Endothelial cell of umbilical vein (primary cell): ENCODE data around the gene NLGN4Y. TPM values are rescaled to one million over a fixed set of nuclear protein-coding genes. Genes with fewer than 3 reads are reported as not detected.

ENCODE experiments used
- BruUV-seq: library from RNA; stranded (reverse); fragments of 400-500 nt; replicated peaks from 2 replicates; lab custom pipeline; 2021; lab: Mats Ljungman, UMichigan
- CTCF ChIA-PET: fragments of 300-600, 350-600 bp; sonication (Branson Sonifier 250); formaldehyde crosslinking; loops from one replicate; lab custom pipeline; 2021; ENCODE audit warnings: antibody characterized with exemption, inconsistent platforms; lab: Charles Lee
- POLR2A ChIA-PET: fragments of 300-600, 350-600 bp; sonication (Branson Sonifier 250); formaldehyde crosslinking; loops from one replicate; lab custom pipeline; 2021; ENCODE audit warnings: antibody characterized with exemption, inconsistent platforms; lab: Charles Lee
- DNase-seq: peaks from one replicate; pipeline ENCODE4 v3.0.0-alpha.2; 2011; ENCODE audit warnings: low read depth, low spot score
- FAIRE-seq: peaks from 2 replicates; lab custom pipeline; 2011; peaks lifted over from hg19 to GRCh38; lab: Jason Lieb, UNC
- H2AFZ ChIP-seq: 2 replicates; pipeline ENCODE4 v1.6.0; 2012; ENCODE audit warnings: low read depth, low read length, control low read depth, inconsistent platforms
- H3K27ac ChIP-seq: 2 replicates; pipeline ENCODE4 v1.5.1; 2011; ENCODE audit warnings: low read depth, mild to moderate bottlenecking, control low read depth, low read length, moderate library complexity; ENCODE audit not compliant: insufficient read depth
- H3K27me3 ChIP-seq, 2 experiments: 2 replicates each; pipeline versions ENCODE4 v1.6.0 to v1.6.1; 2011; ENCODE audit warnings: low read length in 2 of 2, mixed read lengths in 1 of 2; ENCODE audit not compliant: control insufficient read depth in 2 of 2, insufficient read depth in 2 of 2
- H3K36me3 ChIP-seq, 2 experiments: 2 replicates in 1 of 2; 3 replicates in 1 of 2; pipeline ENCODE4 v1.5.1; 2011; ENCODE audit warnings: low read length in 2 of 2, mild to moderate bottlenecking in 1 of 2, moderate library complexity in 1 of 2; ENCODE audit not compliant: control insufficient read depth in 2 of 2, insufficient read depth in 2 of 2; ENCODE audit errors: extremely low read depth in 1 of 2
- H3K4me1 ChIP-seq: 3 replicates; pipeline ENCODE4 v1.5.1; 2011; ENCODE audit warnings: mild to moderate bottlenecking, low read length; ENCODE audit not compliant: control insufficient read depth, insufficient read depth; ENCODE audit errors: extremely low read depth
- H3K4me2 ChIP-seq: 2 replicates; pipeline ENCODE4 v1.6.1; 2011; ENCODE audit warnings: low read length, control low read depth, mixed read lengths; ENCODE audit not compliant: insufficient read depth
- H3K4me3 ChIP-seq, 3 experiments: fragments of 200-600 bp in 1 of 3; sonication (generic), shearing (Covaris generic) in 1 of 3; replicated peaks in 1 of 3; 2 replicates each; pipeline ENCODE4 v1.5.1; 2011 to 2016; ENCODE audit warnings: control low read depth in 3 of 3, low read length in 3 of 3, mild to moderate bottlenecking in 2 of 3, inconsistent platforms in 1 of 3, low read depth in 1 of 3, moderate library complexity in 1 of 3; ENCODE audit not compliant: insufficient read depth in 1 of 3
- H3K79me2 ChIP-seq: 2 replicates; pipeline ENCODE4 v1.6.0; 2012; ENCODE audit warnings: low read length, inconsistent platforms; ENCODE audit not compliant: control insufficient read depth, insufficient read depth
- H3K9ac ChIP-seq: replicated peaks from 2 replicates; pipeline ENCODE3; 2011; ENCODE audit warnings: low read length, control low read depth; ENCODE audit not compliant: insufficient read depth; ENCODE audit errors: extremely low read depth
- H3K9me1 ChIP-seq: replicated peaks from 3 replicates; pipeline ENCODE4 v1.6.0; 2011; ENCODE audit warnings: mild to moderate bottlenecking, low read length; ENCODE audit not compliant: control insufficient read depth, insufficient read depth; ENCODE audit errors: extremely low read depth
- H3K9me3 ChIP-seq: replicated peaks from 2 replicates; pipeline ENCODE4 v1.5.1; 2012; ENCODE audit warnings: low read length, inconsistent platforms; ENCODE audit not compliant: control insufficient read depth, insufficient read depth
- H4K20me1 ChIP-seq: replicated peaks from 2 replicates; pipeline ENCODE3; 2011; ENCODE audit warnings: mild to moderate bottlenecking, low read length; ENCODE audit not compliant: control insufficient read depth, insufficient read depth; ENCODE audit errors: extremely low read depth
- EZH2 ChIP-seq: IDR thresholded peaks from 2 replicates; pipeline ENCODE4 v1.6.1; 2012; ENCODE audit warnings: borderline replicate concordance, low read depth, mild to moderate bottlenecking, moderate library complexity, low read length, inconsistent platforms; ENCODE audit not compliant: severe bottlenecking
- FOS ChIP-seq: IDR thresholded peaks from 2 replicates; pipeline ENCODE4 v1.6.1; 2011; ENCODE audit warnings: mild to moderate bottlenecking, low read length, moderate library complexity, borderline replicate concordance; ENCODE audit not compliant: insufficient read depth
- GATA2 ChIP-seq: IDR thresholded peaks from 2 replicates; pipeline ENCODE4 v1.7.0; 2011; ENCODE audit warnings: low read depth, mild to moderate bottlenecking, moderate library complexity, mixed read lengths, low read length; ENCODE audit not compliant: insufficient read length, insufficient read depth
- JUN ChIP-seq: IDR thresholded peaks from 2 replicates; pipeline ENCODE4 v1.6.1; 2011; ENCODE audit warnings: borderline replicate concordance, low read depth; ENCODE audit not compliant: insufficient read length, insufficient read depth
- MYC ChIP-seq: IDR thresholded peaks from one replicate; pipeline ENCODE4 v1.6.1; 2011; ENCODE audit warnings: mild to moderate bottlenecking, low read depth, low read length
- POLR2A ChIP-seq: IDR thresholded peaks from 2 replicates; pipeline ENCODE4 v1.6.1; 2012; ENCODE audit warnings: low read depth, mild to moderate bottlenecking, control low read depth, low read length
- POLR2AphosphoS5 ChIP-seq: IDR thresholded peaks from 2 replicates; pipeline ENCODE4 v1.6.1; 2012; ENCODE audit warnings: low read depth, mild to moderate bottlenecking, control low read depth, low read length, moderate library complexity; ENCODE audit not compliant: insufficient read depth
- dilution Hi-C: fragments of 300-500 bp; cut with MboI; formaldehyde crosslinking; loops from one replicate; pipeline ENCODE4 v1.15.0; 2019; ENCODE audit warnings: low sequenced_read_pairs; ENCODE audit not compliant: extremely low pct_ligation_motif_present
- intact Hi-C: fragments of 100-400 bp; cut with micrococcal nuclease; formaldehyde crosslinking; loops from one replicate; pipeline ENCODE4 v1.10.0; 2022
- polyA plus RNA-seq, 4 experiments: library from polyadenylated mRNA; depleted of rRNA in 3 of 4; stranded (reverse) in 3 of 4; unstranded in 1 of 4; fragments of >200 nt; gene quantifications; 2 replicates each; pipeline versions ENCODE4 v1.2.1 to v1.2.3, GENCODE V29; 2011 to 2012; ENCODE audit warnings: missing spikeins in 1 of 4
- total RNA-seq: library from RNA; stranded (reverse); gene quantifications from 2 replicates; pipeline ENCODE4 v1.2.3, GENCODE V29; 2021
- TF ChIP-seq, protein P1 (sequence below): IDR thresholded peaks from 2 replicates; pipeline ENCODE4 v1.6.1; 2011; ENCODE audit not compliant: insufficient read depth, insufficient read length
- TF ChIP-seq, protein P2 (sequence below), 2 donors: IDR thresholded peaks; 1 replicate in 1 of 2; 2 replicates in 1 of 2; pipeline ENCODE4 v1.5.1; 2011; ENCODE audit warnings: low read length in 2 of 2, mild to moderate bottlenecking in 2 of 2, moderate library complexity in 2 of 2, control low read depth in 1 of 2, inconsistent platforms in 1 of 2, low read depth in 1 of 2; ENCODE audit not compliant: insufficient read depth in 1 of 2; ENCODE audit errors: extremely low read depth in 1 of 2

Gene NLGN4Y
- total and polyA plus RNA-seq, 2 donors (not counting 3 experiments of a cell fraction or from before 2014, with no cell fraction given) = 16.0 to 26.6 TPM

DNA sequence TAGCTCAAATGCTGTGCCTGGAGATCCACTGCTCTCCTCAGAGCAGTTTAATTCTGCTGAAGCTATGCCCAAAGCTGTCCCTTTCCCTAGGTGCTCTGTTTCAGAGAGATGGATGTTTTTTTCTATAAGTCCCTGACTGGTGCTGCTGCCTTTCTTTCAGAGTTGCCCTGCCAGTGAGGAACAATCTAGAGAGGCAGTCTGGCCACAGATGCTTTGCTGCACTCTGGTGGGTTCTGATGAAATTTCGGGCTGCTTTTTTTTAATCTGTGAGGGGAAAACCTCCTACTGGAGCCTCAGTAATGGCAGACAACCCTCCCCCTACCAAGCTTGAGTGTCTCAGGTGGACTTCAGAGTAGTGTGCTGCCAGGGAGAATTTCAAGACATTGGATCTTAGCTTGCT lies 93.3 kb downstream of the NLGN4Y start:
- no peaks in the 10 kb centered on the region for H3K36me3 ChIP-seq
- CTCF ChIA-PET = interaction anchor here (0.7 kb wide), 1 partner anchor 92 kb away, joined by 3 read pairs; no protein-coding TSS in a partner anchor
- POLR2A ChIA-PET = no interaction called here
- no peak for TF ChIP-seq JUN
- no peak for TF ChIP-seq POLR2AphosphoS5
- TF ChIP-seq EZH2 = no peak
- TF ChIP-seq, protein P1, sequence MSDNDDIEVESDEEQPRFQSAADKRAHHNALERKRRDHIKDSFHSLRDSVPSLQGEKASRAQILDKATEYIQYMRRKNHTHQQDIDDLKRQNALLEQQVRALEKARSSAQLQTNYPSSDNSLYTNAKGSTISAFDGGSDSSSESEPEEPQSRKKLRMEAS = no peak
- TF ChIP-seq, protein P2, sequence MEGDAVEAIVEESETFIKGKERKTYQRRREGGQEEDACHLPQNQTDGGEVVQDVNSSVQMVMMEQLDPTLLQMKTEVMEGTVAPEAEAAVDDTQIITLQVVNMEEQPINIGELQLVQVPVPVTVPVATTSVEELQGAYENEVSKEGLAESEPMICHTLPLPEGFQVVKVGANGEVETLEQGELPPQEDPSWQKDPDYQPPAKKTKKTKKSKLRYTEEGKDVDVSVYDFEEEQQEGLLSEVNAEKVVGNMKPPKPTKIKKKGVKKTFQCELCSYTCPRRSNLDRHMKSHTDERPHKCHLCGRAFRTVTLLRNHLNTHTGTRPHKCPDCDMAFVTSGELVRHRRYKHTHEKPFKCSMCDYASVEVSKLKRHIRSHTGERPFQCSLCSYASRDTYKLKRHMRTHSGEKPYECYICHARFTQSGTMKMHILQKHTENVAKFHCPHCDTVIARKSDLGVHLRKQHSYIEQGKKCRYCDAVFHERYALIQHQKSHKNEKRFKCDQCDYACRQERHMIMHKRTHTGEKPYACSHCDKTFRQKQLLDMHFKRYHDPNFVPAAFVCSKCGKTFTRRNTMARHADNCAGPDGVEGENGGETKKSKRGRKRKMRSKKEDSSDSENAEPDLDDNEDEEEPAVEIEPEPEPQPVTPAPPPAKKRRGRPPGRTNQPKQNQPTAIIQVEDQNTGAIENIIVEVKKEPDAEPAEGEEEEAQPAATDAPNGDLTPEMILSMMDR (IDR thresholded peaks at IDR 0.05; ENCODE audit: extremely low read depth in 1 of 2, insufficient read depth in 1 of 2, low read depth in 1 of 2, low read length in 2 of 2) = no peak
- no peak for TF ChIP-seq POLR2A
- TF ChIP-seq FOS = no peak
- no peak for TF ChIP-seq GATA2
- no peak for TF ChIP-seq MYC
- H3K9me3 ChIP-seq = no peaks in the 10 kb centered on the region
- H3K27ac ChIP-seq = no peak overlapping the region
- DNase-seq (peak; percentile 1), FAIRE-seq (no peak)
- intact Hi-C loops (loop anchor here (10.0 kb wide), 1 partner anchor 93 kb away; the partner anchor contains the start of gene NLGN4Y), dilution Hi-C loops (no loop called here)
- H3K4me2 ChIP-seq = no peak overlapping the region
- H3K4me3 ChIP-seq = no peak overlapping the region
- no peaks in the 10 kb centered on the region for H3K9me1 ChIP-seq
- H3K79me2 ChIP-seq = no peaks in the 10 kb centered on the region
- no peaks in the 10 kb centered on the region for H3K27me3 ChIP-seq
- no peak overlapping the region for H3K9ac ChIP-seq
- H4K20me1 ChIP-seq = no peaks in the 10 kb centered on the region
- no TSS peak for BruUV-seq
- no peak overlapping the region for H2AFZ ChIP-seq
- no peaks in the 10 kb centered on the region for H3K4me1 ChIP-seq
